ENCODE measurements around the gene TSPAN9. TPM values are rescaled to one million over a fixed set of nuclear protein-coding genes. Genes with fewer than 3 reads are reported as not detected.

Gene TSPAN9
- total and polyA plus RNA-seq, 2 of the 4 experiments (the other 2 are of a cell fraction) = 17.7 to 39.1 TPM

- Histone ChIP-seq H3K18ac (ENCODE audit: low read depth, low read length) (no peak overlapping the region), H2BK5ac (ENCODE audit: low read depth, low read length, poor library complexity, severe bottlenecking) (no peak overlapping the region), H3K4me3 (ENCODE audit: insufficient read depth, low read depth, low read length) (no peak overlapping the region), H4K5ac (ENCODE audit: low read depth, low read length) (no peak overlapping the region), H3K9me1 (ENCODE audit: insufficient read depth, low read length) (no peaks in the 10 kb centered on the region; the same call in 1 of the 2 replicates), H3K4ac (ENCODE audit: low read depth, low read length) (no peak overlapping the region), H2AFZ (replicated peaks; ENCODE audit: low read length, poor library complexity) (no peak overlapping the region), H4K8ac (ENCODE audit: low read depth in 2 of 2, low read length in 2 of 2) (no peak overlapping the region), H2BK15ac (ENCODE audit: low read depth, low read length) (no peak overlapping the region), H3K27ac (ENCODE audit: insufficient read depth, low read length) (no peak overlapping the region), H3K9me3 (ENCODE audit: control insufficient read depth, insufficient read depth, low read length) (no peaks in the 10 kb centered on the region), H3K9ac (ENCODE audit: low read depth, low read length) (no peak overlapping the region), H3K14ac (replicated peaks; ENCODE audit: low read depth, low read length) (no peak overlapping the region), H2BK120ac (ENCODE audit: low read depth, low read length) (no peak overlapping the region), H3K23ac (ENCODE audit: low read depth, low read length) (no peak overlapping the region), H3K4me2 (ENCODE audit: low read depth, low read length) (no peak overlapping the region), H3K27me3 (ENCODE audit: control insufficient read depth, insufficient read depth, low read length) (peaks cover 6% of the 10 kb centered on the region), H4K91ac (ENCODE audit: insufficient read depth, low read depth, low read length) (no peak overlapping the region), H3K36me3 (ENCODE audit: control insufficient read depth, insufficient read depth, low read length) (no peaks in the 10 kb centered on the region), H2AK5ac (ENCODE audit: low read depth, low read length) (no peak overlapping the region), H2AK9ac (replicated peaks; ENCODE audit: low read depth, low read length, poor library complexity) (no peak overlapping the region), H3K56ac (ENCODE audit: extremely low read depth, insufficient read depth, low read length) (no peak overlapping the region), H2BK20ac (ENCODE audit: low read depth, low read length) (no peak overlapping the region), H4K20me1 (ENCODE audit: insufficient read depth, low read length) (peaks cover 32% of the 10 kb centered on the region), H3K79me1 (ENCODE audit: low read depth in 1 of 2, low read length in 2 of 2) (peaks cover 0 to 3% of the 10 kb centered on the region in 2 experiments; a peak in 2 of 4 replicates), H3K4me1 (ENCODE audit: control insufficient read depth, insufficient read depth, low read length) (peaks cover 8% of the 10 kb centered on the region)
- TF ChIP-seq NFE2L2 (IDR thresholded peaks at IDR 0.05; ENCODE audit: low read depth, low read length) = no peak
- no peak for TF ChIP-seq RAD21 (IDR thresholded peaks at IDR 0.05; ENCODE audit: low read length)
- no peak for TF ChIP-seq CEBPB (IDR thresholded peaks at IDR 0.05; ENCODE audit: low read depth, low read length)
- no peak for TF ChIP-seq MAZ (IDR thresholded peaks at IDR 0.05; ENCODE audit: borderline replicate concordance, low read depth, low read length)
- no peak for TF ChIP-seq USF2 (IDR thresholded peaks at IDR 0.05; ENCODE audit: low read depth, low read length)
- no peak for TF ChIP-seq BHLHE40 (IDR thresholded peaks at IDR 0.05; ENCODE audit: low read depth, low read length)
- TF ChIP-seq ELK1 (IDR thresholded peaks at IDR 0.05; ENCODE audit: borderline replicate concordance, low read depth, low read length) = no peak
- TF ChIP-seq RFX5 (IDR thresholded peaks at IDR 0.05; ENCODE audit: low read depth, low read length) = no peak
- no peak for TF ChIP-seq RCOR1 (IDR thresholded peaks at IDR 0.05; ENCODE audit: insufficient replicate concordance, low read length)
- TF ChIP-seq MAFK (IDR thresholded peaks at IDR 0.05; ENCODE audit: low read depth, low read length) = no peak
- no peak for TF ChIP-seq SMC3 (IDR thresholded peaks at IDR 0.05; ENCODE audit: low read depth, low read length)
- no peak for TF ChIP-seq CHD1 (IDR thresholded peaks at IDR 0.05; ENCODE audit: low read depth, low read length)
- TF ChIP-seq FOS (IDR thresholded peaks at IDR 0.05; ENCODE audit: low read depth, low read length) = no peak
- TF ChIP-seq POLR2A (IDR thresholded peaks at IDR 0.05; ENCODE audit: low read depth, low read length) = no peak
- TF ChIP-seq MXI1 (IDR thresholded peaks at IDR 0.05; ENCODE audit: borderline replicate concordance, low read depth, low read length) = no peak
- TF ChIP-seq CTCF (conservative IDR thresholded peaks at IDR 0.05; ENCODE audit: low read depth, low read length) = no peak
- intact Hi-C loops (cut with micrococcal nuclease) (loop anchor here (5.0 kb wide), 2 partner anchors 52 to 73 kb away; no protein-coding TSS in a partner anchor), in situ Hi-C loops (cut with MboI; ENCODE audit: low sequenced_read_pairs) (no loop called here), dilution Hi-C loops (cut with HindIII; ENCODE audit: low sequenced_read_pairs, unreplicated experiment) (no loop called here)
- CTCF ChIA-PET = no interaction called here
- no TSS peak for BruUV-seq (replicated peaks)
- ATAC-seq (ENCODE audit: low read depth) (no peak), DNase-seq (no peak)
- POLR2A ChIA-PET (ENCODE audit: unreplicated experiment) = no interaction called here
- no CpG with 5 or more reads among the region's 10 CpGs for whole genome bisulfite sequencing, 2 experiments (ENCODE audit: extremely low coverage in 2 of 2, insufficient read length in 1 of 2)
Observed at GRCh38 chr12:3204143-3204542, 127.0 kb downstream of the TSPAN9 start.
